Measurements from ENCODE around the gene NUP50.

Gene NUP50

GRCh38 chr22:45157907-45158306, 5.8 kb upstream of the NUP50 start:
- Histone ChIP-seq H3K9me3 (ENCODE audit: control insufficient read depth, low read length) (no peaks in the 10 kb centered on the region), H3K27me3 (ENCODE audit: control insufficient read depth, insufficient read depth, low read length) (no peaks in the 10 kb centered on the region), H3K27ac (no peak overlapping the region), H3K79me2 (no peaks in the 10 kb centered on the region), H2AFZ (no peak overlapping the region), H3K36me3 (ENCODE audit: control insufficient read depth, insufficient read depth, low read length) (no peaks in the 10 kb centered on the region), H3K4me1 (peaks cover 3% of the 10 kb centered on the region), H3K4me2 (ENCODE audit: low read length) (peak overlapping the region; percentile 22), H3K4me3 (ENCODE audit: low read depth, low read length) (no peak overlapping the region), H3K9ac (no peak overlapping the region)
- TF ChIP-seq CTCF (IDR thresholded peaks at IDR 0.05): no peak

GRCh38 chr22:45159652-45160462, 3.9 kb upstream of the NUP50 start:
- H3K27ac ChIP-seq: peak overlapping the region; percentile 47
- peak overlapping the region; percentile 50 for H3K4me2 ChIP-seq (ENCODE audit: low read length)
- no peak for TF ChIP-seq CTCF (IDR thresholded peaks at IDR 0.05)
- no peaks in the 10 kb centered on the region for H3K27me3 ChIP-seq (ENCODE audit: control insufficient read depth, insufficient read depth, low read length)
- H3K4me1 ChIP-seq: peaks cover 3% of the 10 kb centered on the region
- H3K79me2 ChIP-seq: no peaks in the 10 kb centered on the region
- H3K4me3 ChIP-seq (ENCODE audit: low read depth, low read length): no peak overlapping the region
- no peaks in the 10 kb centered on the region for H3K9me3 ChIP-seq (ENCODE audit: control insufficient read depth, low read length)
- no peak overlapping the region for H3K9ac ChIP-seq
- H2AFZ ChIP-seq: no peak overlapping the region
- H3K36me3 ChIP-seq (ENCODE audit: control insufficient read depth, insufficient read depth, low read length): no peaks in the 10 kb centered on the region

GRCh38 chr22:45162531-45162930, 1.2 kb upstream of the NUP50 start:
- H3K27ac ChIP-seq: no peak overlapping the region
- peak overlapping the region; percentile 87 for H3K4me3 ChIP-seq (ENCODE audit: low read depth, low read length)
- peaks cover 5% of the 10 kb centered on the region for H3K4me1 ChIP-seq

GRCh38 chr22:45163099-45163450, 650 bp upstream of the NUP50 start:
- no peak for TF ChIP-seq CTCF (IDR thresholded peaks at IDR 0.05)

More at GRCh38 chr22:45162531-45162930, 1.2 kb upstream of the NUP50 start:
- TF ChIP-seq CTCF (IDR thresholded peaks at IDR 0.05): no peak
- H3K9ac ChIP-seq: no peak overlapping the region
- no peak overlapping the region for H2AFZ ChIP-seq
- no peaks in the 10 kb centered on the region for H3K9me3 ChIP-seq (ENCODE audit: control insufficient read depth, low read length)
- H3K27me3 ChIP-seq (ENCODE audit: control insufficient read depth, insufficient read depth, low read length): no peaks in the 10 kb centered on the region
- H3K36me3 ChIP-seq (ENCODE audit: control insufficient read depth, insufficient read depth, low read length): no peaks in the 10 kb centered on the region
- peak overlapping the region; percentile 99 for H3K4me2 ChIP-seq (ENCODE audit: low read length)
- H3K79me2 ChIP-seq: no peaks in the 10 kb centered on the region

More at GRCh38 chr22:45163099-45163450, 650 bp upstream of the NUP50 start:
- H3K36me3 ChIP-seq (ENCODE audit: control insufficient read depth, insufficient read depth, low read length): no peaks in the 10 kb centered on the region
- H3K4me1 ChIP-seq: peaks cover 5% of the 10 kb centered on the region
- no peaks in the 10 kb centered on the region for H3K9me3 ChIP-seq (ENCODE audit: control insufficient read depth, low read length)
- peak overlapping the region; percentile 91 for H2AFZ ChIP-seq
- peak overlapping the region; percentile 87 for H3K4me3 ChIP-seq (ENCODE audit: low read depth, low read length)
- H3K27ac ChIP-seq: peak overlapping the region; percentile 47
- no peaks in the 10 kb centered on the region for H3K27me3 ChIP-seq (ENCODE audit: control insufficient read depth, insufficient read depth, low read length)
- peak overlapping the region; percentile 99 for H3K4me2 ChIP-seq (ENCODE audit: low read length)
- no peaks in the 10 kb centered on the region for H3K79me2 ChIP-seq
- no peak overlapping the region for H3K9ac ChIP-seq

Measured in parathyroid adenoma (tissue), 2 donors.